Raji (cell line): ENCODE measurements around the gene VAV3.

Experiments
- POLR2A ChIP-seq: IDR thresholded peaks from 2 replicates; pipeline ENCODE4 v1.6.1; 2011; ENCODE audit warnings: low read depth, low read length, control low read depth; ENCODE audit not compliant: insufficient read depth

The VAV3 gene

GRCh38 chr1:107724648-107725047 is 240.3 kb downstream of the VAV3 start:
- no peak for TF ChIP-seq POLR2A

- TF ChIP-seq POLR2A: no peak
Observed at GRCh38 chr1:107710005-107710404, 255.0 kb downstream of the VAV3 start.

- no peak for TF ChIP-seq POLR2A
Observed at GRCh38 chr1:107707111-107707510, 257.9 kb downstream of the VAV3 start.

- no peak for TF ChIP-seq POLR2A
Observed at GRCh38 chr1:107706182-107706581, 258.8 kb downstream of the VAV3 start.

GRCh38 chr1:107704911-107705310 is 260.1 kb downstream of the VAV3 start:
- no peak for TF ChIP-seq POLR2A

- TF ChIP-seq POLR2A: no peak
Observed at GRCh38 chr1:107702946-107703571, 261.9 kb downstream of the VAV3 start.

GRCh38 chr1:107698161-107698560 is 266.8 kb downstream of the VAV3 start:
- no peak for TF ChIP-seq POLR2A

- TF ChIP-seq POLR2A: no peak
Observed at GRCh38 chr1:107695341-107695740, 269.6 kb downstream of the VAV3 start.

- no peak for TF ChIP-seq POLR2A
Observed at GRCh38 chr1:107692580-107693345, 272.2 kb downstream of the VAV3 start.

- no peak for TF ChIP-seq POLR2A
Observed at GRCh38 chr1:107691540-107691939, 273.4 kb downstream of the VAV3 start.

- no peak for TF ChIP-seq POLR2A
Observed at GRCh38 chr1:107690491-107690890, 274.5 kb downstream of the VAV3 start.

GRCh38 chr1:107689733-107690132 is 275.2 kb downstream of the VAV3 start:
- TF ChIP-seq POLR2A: no peak

- no peak for TF ChIP-seq POLR2A
Observed at GRCh38 chr1:107689159-107689558, 275.8 kb downstream of the VAV3 start.

- TF ChIP-seq POLR2A: no peak
Observed at GRCh38 chr1:107687849-107688753, 276.9 kb downstream of the VAV3 start.

GRCh38 chr1:107683683-107684082 is 281.3 kb downstream of the VAV3 start:
- no peak for TF ChIP-seq POLR2A
